A549 (cell line): ENCODE results near the gene ALDH3B1.

Source experiments
- EP300 ChIP-seq, 2 experiments: fragments of >200 bp; sonication (Bioruptor Twin); formaldehyde crosslinking; IDR thresholded peaks; 2 replicates in 1 of 2; 3 replicates in 1 of 2; pipeline ENCODE4 v1.6.1; 2016 to 2017
- MAFK ChIP-seq: fragments of 450-650 bp; IDR thresholded peaks from 2 replicates; pipeline ENCODE4 v1.6.1; 2014; ENCODE audit not compliant: partially characterized antibody
- MAZ ChIP-seq: fragments of 150-350 bp; IDR thresholded peaks from 2 replicates; pipeline ENCODE4 v1.6.1; 2014; ENCODE audit warnings: antibody characterized with exemption, low read depth, low read length, borderline replicate concordance
- POLR2A ChIP-seq: IDR thresholded peaks from 2 replicates; pipeline ENCODE4 v1.6.1; 2012; ENCODE audit warnings: mild to moderate bottlenecking, low read length
- POLR2AphosphoS2 ChIP-seq: conservative IDR thresholded peaks from 2 replicates; pipeline ENCODE4 v1.6.1; 2012; ENCODE audit warnings: low read length, improper control_type of control experiment, inconsistent platforms
- SMC3 ChIP-seq: fragments of >200 bp; sonication (Bioruptor Twin); formaldehyde crosslinking; IDR thresholded peaks from 3 replicates; pipeline ENCODE4 v1.6.1; 2018; ENCODE audit warnings: inconsistent platforms
- TF ChIP-seq, protein P1 (sequence below): fragments of >200 bp; sonication (Bioruptor Twin); formaldehyde crosslinking; IDR thresholded peaks from 3 replicates; pipeline ENCODE4 v1.5.1; 2016
- TF ChIP-seq, protein P2 (sequence below): IDR thresholded peaks from 2 replicates; pipeline ENCODE4 v1.6.1; 2012
- TF ChIP-seq, protein P3 (sequence below): IDR thresholded peaks from 2 replicates; pipeline ENCODE4 v1.6.1; 2012
- TF ChIP-seq, protein P4 (sequence below): fragments of 150-350 bp; IDR thresholded peaks from 2 replicates; pipeline ENCODE4 v1.6.1; 2014; ENCODE audit warnings: low read depth, mild to moderate bottlenecking, low read length

DNA sequence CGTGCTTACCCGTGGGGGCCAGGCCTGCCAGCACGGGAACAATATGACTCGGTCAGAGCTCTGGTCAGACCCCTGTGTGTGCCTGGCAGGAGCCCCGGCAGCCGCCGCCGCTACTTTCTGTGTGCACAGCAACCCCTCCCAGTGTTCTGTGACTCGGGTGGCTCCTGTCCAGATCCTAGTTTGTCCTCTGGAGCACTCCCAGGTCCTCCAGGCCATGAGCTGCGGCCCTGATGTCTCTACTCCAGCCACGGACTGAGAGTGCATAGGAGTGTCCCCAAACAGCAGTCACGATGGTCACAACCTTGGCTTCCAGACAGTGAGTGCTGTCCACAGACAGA is 23.6 kb downstream of the ALDH3B1 start:
- TF ChIP-seq, protein P1, sequence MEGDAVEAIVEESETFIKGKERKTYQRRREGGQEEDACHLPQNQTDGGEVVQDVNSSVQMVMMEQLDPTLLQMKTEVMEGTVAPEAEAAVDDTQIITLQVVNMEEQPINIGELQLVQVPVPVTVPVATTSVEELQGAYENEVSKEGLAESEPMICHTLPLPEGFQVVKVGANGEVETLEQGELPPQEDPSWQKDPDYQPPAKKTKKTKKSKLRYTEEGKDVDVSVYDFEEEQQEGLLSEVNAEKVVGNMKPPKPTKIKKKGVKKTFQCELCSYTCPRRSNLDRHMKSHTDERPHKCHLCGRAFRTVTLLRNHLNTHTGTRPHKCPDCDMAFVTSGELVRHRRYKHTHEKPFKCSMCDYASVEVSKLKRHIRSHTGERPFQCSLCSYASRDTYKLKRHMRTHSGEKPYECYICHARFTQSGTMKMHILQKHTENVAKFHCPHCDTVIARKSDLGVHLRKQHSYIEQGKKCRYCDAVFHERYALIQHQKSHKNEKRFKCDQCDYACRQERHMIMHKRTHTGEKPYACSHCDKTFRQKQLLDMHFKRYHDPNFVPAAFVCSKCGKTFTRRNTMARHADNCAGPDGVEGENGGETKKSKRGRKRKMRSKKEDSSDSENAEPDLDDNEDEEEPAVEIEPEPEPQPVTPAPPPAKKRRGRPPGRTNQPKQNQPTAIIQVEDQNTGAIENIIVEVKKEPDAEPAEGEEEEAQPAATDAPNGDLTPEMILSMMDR: no peak
- TF ChIP-seq, protein P2, sequence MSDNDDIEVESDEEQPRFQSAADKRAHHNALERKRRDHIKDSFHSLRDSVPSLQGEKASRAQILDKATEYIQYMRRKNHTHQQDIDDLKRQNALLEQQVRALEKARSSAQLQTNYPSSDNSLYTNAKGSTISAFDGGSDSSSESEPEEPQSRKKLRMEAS: no peak
- TF ChIP-seq, protein P3, sequence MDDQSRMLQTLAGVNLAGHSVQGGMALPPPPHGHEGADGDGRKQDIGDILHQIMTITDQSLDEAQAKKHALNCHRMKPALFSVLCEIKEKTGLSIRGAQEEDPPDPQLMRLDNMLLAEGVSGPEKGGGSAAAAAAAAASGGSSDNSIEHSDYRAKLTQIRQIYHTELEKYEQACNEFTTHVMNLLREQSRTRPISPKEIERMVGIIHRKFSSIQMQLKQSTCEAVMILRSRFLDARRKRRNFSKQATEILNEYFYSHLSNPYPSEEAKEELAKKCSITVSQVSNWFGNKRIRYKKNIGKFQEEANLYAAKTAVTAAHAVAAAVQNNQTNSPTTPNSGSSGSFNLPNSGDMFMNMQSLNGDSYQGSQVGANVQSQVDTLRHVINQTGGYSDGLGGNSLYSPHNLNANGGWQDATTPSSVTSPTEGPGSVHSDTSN: no peak
- TF ChIP-seq POLR2A (no peak), SMC3 (no peak), EP300 (IDR thresholded peaks at IDR 0.05) (no peak), MAFK (no peak), POLR2AphosphoS2 (no peak), MAZ (no peak)
- TF ChIP-seq, protein P4, sequence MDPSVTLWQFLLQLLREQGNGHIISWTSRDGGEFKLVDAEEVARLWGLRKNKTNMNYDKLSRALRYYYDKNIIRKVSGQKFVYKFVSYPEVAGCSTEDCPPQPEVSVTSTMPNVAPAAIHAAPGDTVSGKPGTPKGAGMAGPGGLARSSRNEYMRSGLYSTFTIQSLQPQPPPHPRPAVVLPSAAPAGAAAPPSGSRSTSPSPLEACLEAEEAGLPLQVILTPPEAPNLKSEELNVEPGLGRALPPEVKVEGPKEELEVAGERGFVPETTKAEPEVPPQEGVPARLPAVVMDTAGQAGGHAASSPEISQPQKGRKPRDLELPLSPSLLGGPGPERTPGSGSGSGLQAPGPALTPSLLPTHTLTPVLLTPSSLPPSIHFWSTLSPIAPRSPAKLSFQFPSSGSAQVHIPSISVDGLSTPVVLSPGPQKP: no peak
